Adrenal gland (tissue), 5 donors: ENCODE measurements around the gene EIF3J.
"Not testable (repeated sequence)": the region's sequence is repeated elsewhere in the genome, so short reads cannot be mapped to it uniquely, and the experiment has no call there.

Experiments
- POLR2A ChIP-seq, 2 donors: fragments of 450-650 bp; IDR thresholded peaks; one replicate each; pipeline ENCODE4 v1.6.1; 2017; ENCODE audit warnings: antibody characterized with exemption in 2 of 2, mild to moderate bottlenecking in 2 of 2, moderate library complexity in 1 of 2
- TF ChIP-seq, protein P1 (sequence below), 6 experiments: fragments of 450-650 bp in 4 of 6; fragments of 200-600 bp in 2 of 6; sonication (generic) in 1 of 6; IDR thresholded peaks; 1 replicate in 5 of 6; 2 replicates in 1 of 6; pipeline versions ENCODE4 v1.5.1 to v1.8.0; 2016 to 2021; ENCODE audit warnings: antibody characterized with exemption in 6 of 6, mild to moderate bottlenecking in 2 of 6, moderate library complexity in 1 of 6
- donor health status: DM: no; HTN: no; CAD: no.

DNA sequence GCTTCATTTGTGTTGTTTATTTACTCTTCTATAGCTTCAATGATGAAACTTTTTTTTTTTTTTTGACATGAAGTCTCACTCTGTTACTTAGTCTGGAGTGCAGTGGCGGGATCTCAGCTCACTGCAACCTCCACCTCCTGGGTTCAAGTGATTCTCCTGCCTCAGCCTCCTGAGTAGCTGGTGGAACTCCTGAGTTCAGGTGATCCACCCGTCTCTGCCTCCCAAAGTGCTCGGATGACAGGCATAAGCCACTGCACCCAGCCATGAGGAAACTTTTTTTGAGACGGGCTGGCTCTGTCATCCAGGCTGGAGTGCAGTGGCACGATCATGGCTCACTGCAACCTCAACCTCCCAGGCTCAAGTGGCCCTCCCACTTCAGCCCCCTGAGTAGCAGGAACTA is 4.7 kb upstream of the EIF3J start:
- TF ChIP-seq POLR2A (IDR thresholded peaks at IDR 0.05): not testable (repeated sequence)
- TF ChIP-seq, protein P1, sequence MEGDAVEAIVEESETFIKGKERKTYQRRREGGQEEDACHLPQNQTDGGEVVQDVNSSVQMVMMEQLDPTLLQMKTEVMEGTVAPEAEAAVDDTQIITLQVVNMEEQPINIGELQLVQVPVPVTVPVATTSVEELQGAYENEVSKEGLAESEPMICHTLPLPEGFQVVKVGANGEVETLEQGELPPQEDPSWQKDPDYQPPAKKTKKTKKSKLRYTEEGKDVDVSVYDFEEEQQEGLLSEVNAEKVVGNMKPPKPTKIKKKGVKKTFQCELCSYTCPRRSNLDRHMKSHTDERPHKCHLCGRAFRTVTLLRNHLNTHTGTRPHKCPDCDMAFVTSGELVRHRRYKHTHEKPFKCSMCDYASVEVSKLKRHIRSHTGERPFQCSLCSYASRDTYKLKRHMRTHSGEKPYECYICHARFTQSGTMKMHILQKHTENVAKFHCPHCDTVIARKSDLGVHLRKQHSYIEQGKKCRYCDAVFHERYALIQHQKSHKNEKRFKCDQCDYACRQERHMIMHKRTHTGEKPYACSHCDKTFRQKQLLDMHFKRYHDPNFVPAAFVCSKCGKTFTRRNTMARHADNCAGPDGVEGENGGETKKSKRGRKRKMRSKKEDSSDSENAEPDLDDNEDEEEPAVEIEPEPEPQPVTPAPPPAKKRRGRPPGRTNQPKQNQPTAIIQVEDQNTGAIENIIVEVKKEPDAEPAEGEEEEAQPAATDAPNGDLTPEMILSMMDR (IDR thresholded peaks at IDR 0.05): not testable (repeated sequence)
